HG02973 (cell line): ENCODE data around the gene PYHIN1.
A peak's percentile ranks its signal among the peaks of the same experiment; 100 is the strongest.

Experiments
- ATAC-seq: cut with Tn5 transposase; IDR thresholded peaks from one replicate; pipeline ENCODE4 v1.9.1; 2021; ENCODE audit warnings: moderate library complexity; ENCODE audit not compliant: unreplicated experiment

PYHIN1 gene

GRCh38 chr1:159011751-159012150, 80.4 kb downstream of the PYHIN1 start:
- ATAC-seq, result no peak

- no peak for ATAC-seq
These were observed 81.1 kb downstream of the PYHIN1 start for GRCh38 chr1:159012495-159012894.

GRCh38 chr1:159014003-159014571, 82.7 kb downstream of the PYHIN1 start:
- no peak for ATAC-seq

DNA sequence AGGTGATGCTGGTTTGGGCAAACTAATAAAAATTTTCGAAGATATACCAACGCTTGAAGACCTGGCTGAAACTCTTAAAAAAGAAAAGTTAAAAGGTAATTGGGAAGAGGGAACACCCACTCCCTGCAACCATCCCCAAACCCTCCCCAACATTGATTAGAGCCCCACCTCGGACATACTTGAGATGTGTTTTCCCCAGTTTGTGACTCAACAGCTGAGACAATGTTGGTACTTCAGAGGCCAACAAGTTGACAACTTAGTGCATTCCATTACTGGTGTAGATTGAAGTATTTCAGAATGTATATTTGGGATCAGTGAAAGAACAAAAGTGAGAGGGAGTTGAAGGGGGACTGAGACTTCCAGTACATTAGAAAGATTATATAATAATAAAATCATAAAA, 83.5 kb downstream of the PYHIN1 start:
- ATAC-seq, result no peak

- ATAC-seq, result peak; percentile 96
These were observed 84.1 kb downstream of the PYHIN1 start for GRCh38 chr1:159015440-159015909.

DNA sequence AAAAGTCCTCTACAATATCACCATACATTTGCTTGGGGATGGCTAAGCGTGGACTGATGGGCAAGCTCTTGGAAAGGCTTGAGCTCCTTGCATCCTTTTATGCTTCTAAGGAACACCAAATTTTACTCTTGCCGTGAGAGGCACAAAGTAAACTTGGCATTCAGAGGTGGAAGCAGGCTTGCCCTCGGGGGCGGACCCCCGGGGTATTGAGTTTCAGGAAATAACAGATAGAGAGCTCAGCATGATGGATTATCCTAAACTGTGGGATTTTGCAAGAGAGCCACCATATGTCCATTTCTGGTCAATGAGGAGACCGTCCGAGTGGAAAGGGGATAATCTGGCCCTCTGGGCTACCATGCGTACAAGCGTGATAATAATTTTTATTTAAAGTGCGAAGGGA, 92.4 kb downstream of the PYHIN1 start:
- ATAC-seq, result no peak

- ATAC-seq, result no peak
These were observed 93.7 kb downstream of the PYHIN1 start for GRCh38 chr1:159025043-159025442.
